ENCODE data around the gene TSPAN4.

- TF ChIP-seq CTCF (IDR thresholded peaks at IDR 0.05; ENCODE audit: low read depth, low read length, missing input control), result no peak
- no peak for TF ChIP-seq RAD21 (IDR thresholded peaks at IDR 0.05)
- TF ChIP-seq ATF3 (IDR thresholded peaks at IDR 0.05), result no peak
- TF ChIP-seq TAF1 (conservative IDR thresholded peaks at IDR 0.05), result no peak
- no peak for TF ChIP-seq SP1 (IDR thresholded peaks at IDR 0.05)
Observed at GRCh38 chr11:849104-849824, 6.6 kb downstream of the TSPAN4 start.
